PFSK-1 (cell line): ENCODE results near the gene ZFPM1.

Experiments used
- POLR2AphosphoS5 ChIP-seq: IDR thresholded peaks from 2 replicates; pipeline ENCODE4 v1.6.1; 2012; ENCODE audit warnings: low read depth, mild to moderate bottlenecking, control low read depth, low read length, moderate library complexity
- TAF1 ChIP-seq: IDR thresholded peaks from 2 replicates; pipeline ENCODE4 v1.6.1; 2012; ENCODE audit warnings: low read length, control low read depth, borderline replicate concordance; ENCODE audit not compliant: insufficient read depth
- TF ChIP-seq, protein P1 (sequence below), 2 experiments: IDR thresholded peaks; 2 replicates each; pipeline versions ENCODE4 v1.6.1 to v1.8.0; 2011 to 2012; ENCODE audit warnings: low read depth in 2 of 2, low read length in 2 of 2, control low read depth in 1 of 2, inconsistent platforms in 1 of 2, mild to moderate bottlenecking in 1 of 2, moderate library complexity in 1 of 2; ENCODE audit not compliant: insufficient read depth in 1 of 2

DNA sequence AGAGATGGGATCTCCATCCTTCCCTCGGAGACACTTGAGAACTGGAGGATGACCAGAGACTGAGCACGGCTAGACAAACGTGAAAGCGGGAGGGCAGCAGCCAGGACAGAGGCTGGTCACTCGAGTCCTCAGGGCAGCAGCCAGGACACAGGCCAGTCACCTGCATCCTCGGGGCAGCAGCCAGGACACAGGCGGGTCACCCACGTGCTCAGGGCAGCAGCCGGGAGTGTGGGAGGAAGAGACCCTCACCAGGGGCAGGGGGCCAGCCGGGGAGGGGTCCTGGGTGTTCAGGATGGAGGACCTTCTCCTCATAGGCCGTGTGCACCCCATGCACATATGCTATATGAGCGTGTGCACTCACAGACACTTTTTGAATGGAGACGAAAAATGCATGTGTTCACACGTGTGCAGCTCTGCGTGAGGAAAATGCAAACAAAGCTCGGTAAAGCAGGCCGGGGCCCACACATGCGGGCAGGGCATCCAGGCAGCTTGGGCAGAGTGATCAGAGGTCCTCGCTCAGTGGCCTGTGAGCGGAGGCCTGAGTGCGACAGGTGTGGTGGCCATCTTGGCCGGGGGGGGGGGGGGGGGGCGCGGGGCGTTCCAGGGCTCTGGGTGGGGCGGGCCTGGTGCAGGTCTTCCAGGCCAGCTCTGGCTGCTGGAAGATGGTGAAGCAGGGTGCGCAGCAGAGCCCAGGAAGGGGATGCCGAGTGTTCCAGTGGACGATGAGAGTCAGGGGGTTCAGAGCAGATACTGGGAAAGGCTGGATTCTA, 43.6 kb upstream of the ZFPM1 start:
- TF ChIP-seq POLR2AphosphoS5, result no peak
- TF ChIP-seq TAF1, result no peak
- TF ChIP-seq, protein P1, sequence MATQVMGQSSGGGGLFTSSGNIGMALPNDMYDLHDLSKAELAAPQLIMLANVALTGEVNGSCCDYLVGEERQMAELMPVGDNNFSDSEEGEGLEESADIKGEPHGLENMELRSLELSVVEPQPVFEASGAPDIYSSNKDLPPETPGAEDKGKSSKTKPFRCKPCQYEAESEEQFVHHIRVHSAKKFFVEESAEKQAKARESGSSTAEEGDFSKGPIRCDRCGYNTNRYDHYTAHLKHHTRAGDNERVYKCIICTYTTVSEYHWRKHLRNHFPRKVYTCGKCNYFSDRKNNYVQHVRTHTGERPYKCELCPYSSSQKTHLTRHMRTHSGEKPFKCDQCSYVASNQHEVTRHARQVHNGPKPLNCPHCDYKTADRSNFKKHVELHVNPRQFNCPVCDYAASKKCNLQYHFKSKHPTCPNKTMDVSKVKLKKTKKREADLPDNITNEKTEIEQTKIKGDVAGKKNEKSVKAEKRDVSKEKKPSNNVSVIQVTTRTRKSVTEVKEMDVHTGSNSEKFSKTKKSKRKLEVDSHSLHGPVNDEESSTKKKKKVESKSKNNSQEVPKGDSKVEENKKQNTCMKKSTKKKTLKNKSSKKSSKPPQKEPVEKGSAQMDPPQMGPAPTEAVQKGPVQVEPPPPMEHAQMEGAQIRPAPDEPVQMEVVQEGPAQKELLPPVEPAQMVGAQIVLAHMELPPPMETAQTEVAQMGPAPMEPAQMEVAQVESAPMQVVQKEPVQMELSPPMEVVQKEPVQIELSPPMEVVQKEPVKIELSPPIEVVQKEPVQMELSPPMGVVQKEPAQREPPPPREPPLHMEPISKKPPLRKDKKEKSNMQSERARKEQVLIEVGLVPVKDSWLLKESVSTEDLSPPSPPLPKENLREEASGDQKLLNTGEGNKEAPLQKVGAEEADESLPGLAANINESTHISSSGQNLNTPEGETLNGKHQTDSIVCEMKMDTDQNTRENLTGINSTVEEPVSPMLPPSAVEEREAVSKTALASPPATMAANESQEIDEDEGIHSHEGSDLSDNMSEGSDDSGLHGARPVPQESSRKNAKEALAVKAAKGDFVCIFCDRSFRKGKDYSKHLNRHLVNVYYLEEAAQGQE (IDR thresholded peaks at IDR 0.05; ENCODE audit: insufficient read depth in 1 of 2, low read depth in 2 of 2, low read length in 2 of 2), result no peak
